B cell (primary cell): ENCODE results near the gene FGF18.

Source experiments
- EZH2 ChIP-seq: IDR thresholded peaks from 2 replicates; pipeline ENCODE4 v1.6.1; 2012; ENCODE audit warnings: borderline replicate concordance, low read depth, mild to moderate bottlenecking, moderate library complexity, low read length; ENCODE audit not compliant: insufficient read depth, poor library complexity, severe bottlenecking
- TF ChIP-seq, protein P1 (sequence below): fragments of 200-600 bp; IDR thresholded peaks from one replicate; pipeline ENCODE4 v1.8.0; 2022; ENCODE audit warnings: antibody characterized with exemption, mild to moderate bottlenecking

GRCh38 chr5:171447226-171447625, 27.8 kb downstream of the FGF18 start:
- TF ChIP-seq, protein P1, sequence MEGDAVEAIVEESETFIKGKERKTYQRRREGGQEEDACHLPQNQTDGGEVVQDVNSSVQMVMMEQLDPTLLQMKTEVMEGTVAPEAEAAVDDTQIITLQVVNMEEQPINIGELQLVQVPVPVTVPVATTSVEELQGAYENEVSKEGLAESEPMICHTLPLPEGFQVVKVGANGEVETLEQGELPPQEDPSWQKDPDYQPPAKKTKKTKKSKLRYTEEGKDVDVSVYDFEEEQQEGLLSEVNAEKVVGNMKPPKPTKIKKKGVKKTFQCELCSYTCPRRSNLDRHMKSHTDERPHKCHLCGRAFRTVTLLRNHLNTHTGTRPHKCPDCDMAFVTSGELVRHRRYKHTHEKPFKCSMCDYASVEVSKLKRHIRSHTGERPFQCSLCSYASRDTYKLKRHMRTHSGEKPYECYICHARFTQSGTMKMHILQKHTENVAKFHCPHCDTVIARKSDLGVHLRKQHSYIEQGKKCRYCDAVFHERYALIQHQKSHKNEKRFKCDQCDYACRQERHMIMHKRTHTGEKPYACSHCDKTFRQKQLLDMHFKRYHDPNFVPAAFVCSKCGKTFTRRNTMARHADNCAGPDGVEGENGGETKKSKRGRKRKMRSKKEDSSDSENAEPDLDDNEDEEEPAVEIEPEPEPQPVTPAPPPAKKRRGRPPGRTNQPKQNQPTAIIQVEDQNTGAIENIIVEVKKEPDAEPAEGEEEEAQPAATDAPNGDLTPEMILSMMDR = no peak
- TF ChIP-seq EZH2 = no peak
